Measurements from ENCODE around the gene GAST. TPM values are rescaled to one million over a fixed set of nuclear protein-coding genes. Genes with fewer than 3 reads are reported as not detected.
A peak's percentile ranks its signal among the peaks of the same experiment; 100 is the strongest.

Gene GAST
- total RNA-seq, 1 experiment from 2014 or later = not detected

DNA sequence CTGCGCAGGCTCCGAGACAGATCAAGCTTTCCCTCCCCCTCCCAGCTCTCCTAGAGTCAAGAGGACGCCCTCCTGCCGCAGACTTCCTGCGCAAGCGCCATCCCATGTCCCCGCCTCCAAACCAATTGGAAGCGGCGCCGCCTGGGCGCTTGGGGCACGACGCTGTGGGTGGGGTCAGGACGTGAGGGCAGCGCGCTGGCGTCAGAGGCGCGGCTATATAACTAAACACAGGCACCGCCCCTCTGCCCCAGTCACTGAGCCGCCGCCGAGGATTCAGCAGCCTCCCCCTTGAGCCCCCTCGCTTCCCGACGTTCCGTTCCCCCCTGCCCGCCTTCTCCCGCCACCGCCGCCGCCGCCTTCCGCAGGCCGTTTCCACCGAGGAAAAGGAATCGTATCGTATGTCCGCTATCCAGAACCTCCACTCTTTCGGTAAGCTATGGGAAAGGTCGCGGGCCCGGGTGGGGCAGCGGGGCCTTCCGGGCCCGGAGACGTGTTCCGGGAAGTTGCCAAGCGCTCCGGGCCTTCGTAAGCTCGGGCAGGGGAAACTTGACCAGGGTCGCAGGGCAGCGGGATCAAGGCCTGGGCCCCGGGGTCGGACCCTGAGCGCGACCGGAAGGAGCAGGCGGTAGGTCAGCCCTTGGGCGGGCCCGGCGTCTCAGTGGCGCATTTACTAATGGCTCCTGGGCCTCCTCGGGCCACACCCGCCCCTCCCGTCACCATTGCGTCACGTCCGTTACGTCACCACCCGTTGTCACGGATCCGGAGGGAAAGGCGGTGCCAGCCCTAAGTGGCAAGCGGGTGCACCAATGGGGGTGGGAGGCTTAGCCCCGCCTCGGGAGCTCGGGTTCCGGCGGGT, 23.3 kb upstream of the GAST start, which contains the start of gene EIF1:
Gene EIF1, plus strand, starts transcription at position 245 of the 856 bp plus-strand sequence. Its CDS starts 154 bp downstream, at position 399.
- H2BK5ac ChIP-seq (ENCODE audit: insufficient read length, low read length) = peak within 1 kb of the TSS; percentile 37
- H3K9me3 ChIP-seq (ENCODE audit: control insufficient read depth, low read depth, low read length) = no peaks in the 10 kb centered on the region
- H3K4ac ChIP-seq (ENCODE audit: low read depth, low read length) = peak within 1 kb of the TSS; percentile 33; the same call in 1 of the 2 replicates
- H3K18ac ChIP-seq (ENCODE audit: insufficient read length, low read depth, low read length) = peak within 1 kb of the TSS; percentile 92
- H3K79me1 ChIP-seq (ENCODE audit: insufficient read depth, low read depth, low read length, poor library complexity, severe bottlenecking) = no peaks in the 10 kb centered on the region
- H3K23ac ChIP-seq (ENCODE audit: insufficient read length, low read depth, low read length) = no peak within 1 kb of the TSS
- TF ChIP-seq, protein P1, sequence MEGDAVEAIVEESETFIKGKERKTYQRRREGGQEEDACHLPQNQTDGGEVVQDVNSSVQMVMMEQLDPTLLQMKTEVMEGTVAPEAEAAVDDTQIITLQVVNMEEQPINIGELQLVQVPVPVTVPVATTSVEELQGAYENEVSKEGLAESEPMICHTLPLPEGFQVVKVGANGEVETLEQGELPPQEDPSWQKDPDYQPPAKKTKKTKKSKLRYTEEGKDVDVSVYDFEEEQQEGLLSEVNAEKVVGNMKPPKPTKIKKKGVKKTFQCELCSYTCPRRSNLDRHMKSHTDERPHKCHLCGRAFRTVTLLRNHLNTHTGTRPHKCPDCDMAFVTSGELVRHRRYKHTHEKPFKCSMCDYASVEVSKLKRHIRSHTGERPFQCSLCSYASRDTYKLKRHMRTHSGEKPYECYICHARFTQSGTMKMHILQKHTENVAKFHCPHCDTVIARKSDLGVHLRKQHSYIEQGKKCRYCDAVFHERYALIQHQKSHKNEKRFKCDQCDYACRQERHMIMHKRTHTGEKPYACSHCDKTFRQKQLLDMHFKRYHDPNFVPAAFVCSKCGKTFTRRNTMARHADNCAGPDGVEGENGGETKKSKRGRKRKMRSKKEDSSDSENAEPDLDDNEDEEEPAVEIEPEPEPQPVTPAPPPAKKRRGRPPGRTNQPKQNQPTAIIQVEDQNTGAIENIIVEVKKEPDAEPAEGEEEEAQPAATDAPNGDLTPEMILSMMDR (conservative IDR thresholded peaks at IDR 0.05) = no peak
- peaks cover 2% of the 10 kb centered on the region for H3K23me2 ChIP-seq (ENCODE audit: insufficient read length, low read depth, low read length, poor library complexity, severe bottlenecking)
- Mint-ChIP-seq H3K36me3 (ENCODE audit: insufficient read depth in 1 of 3, low read depth in 3 of 3) (peaks cover 31 to 49% (median 37%) of the 10 kb centered on the region in 3 experiments), H3K4me3 (peak within 1 kb of the TSS; percentile 89 to 96), H3K4me1 (peaks cover 8 to 29% of the 10 kb centered on the region in 2 experiments), H3K9me3 (peaks cover 0 to 7% of the 10 kb centered on the region in 2 experiments; a peak in 2 of 5 replicates), H3K27ac (peak within 1 kb of the TSS; percentile 99 to 100 (median 99)), H3K27me3 (ENCODE audit: low read depth) (peaks cover 5% of the 10 kb centered on the region)
- H2BK20ac ChIP-seq (ENCODE audit: low read depth, low read length, poor library complexity, severe bottlenecking) = no peak within 1 kb of the TSS
- no CpG with 5 or more reads among the region's 81 CpGs for WGBS (ENCODE audit: extremely low coverage, insufficient read length, low lambda C conversion rate)
- peaks cover 6% of the 10 kb centered on the region; the same call in 1 of the 2 replicates for H3K79me2 ChIP-seq (ENCODE audit: insufficient read depth, low read length)
- H3T11ph ChIP-seq (ENCODE audit: low read length) = peak within 1 kb of the TSS; percentile 73
- peak within 1 kb of the TSS; percentile 92 for H3K14ac ChIP-seq (ENCODE audit: insufficient read depth, low read length)
- peak within 1 kb of the TSS; percentile 94 for H2BK120ac ChIP-seq (ENCODE audit: low read depth, low read length, poor library complexity, severe bottlenecking)
- peak; percentile 100 for DNase-seq
- H3K4me2 ChIP-seq (ENCODE audit: insufficient read depth, insufficient read length, low read length) = peak within 1 kb of the TSS; percentile 99
- H2BK15ac ChIP-seq (ENCODE audit: low read depth, low read length) = no peak within 1 kb of the TSS
- peak within 1 kb of the TSS; percentile 91 for H3K9ac ChIP-seq (ENCODE audit: extremely low read depth, insufficient read length, low read length)
- H3K56ac ChIP-seq (ENCODE audit: insufficient read length, low read depth, low read length) = no peak within 1 kb of the TSS
- H3K27me3 ChIP-seq (ENCODE audit: insufficient read depth, low read length) = no peaks in the 10 kb centered on the region
- no peak within 1 kb of the TSS for H4K8ac ChIP-seq (replicated peaks; ENCODE audit: insufficient read length, low read depth, low read length)
- no peak within 1 kb of the TSS for H2AFZ ChIP-seq (ENCODE audit: low read length)
- no peak within 1 kb of the TSS for H2BK12ac ChIP-seq (ENCODE audit: insufficient read length, low read depth, low read length)
- no peaks in the 10 kb centered on the region for H4K20me1 ChIP-seq (ENCODE audit: control insufficient read depth, insufficient read depth, insufficient read length)
- H3K4me1 ChIP-seq (ENCODE audit: insufficient read depth, low read length) = peaks cover 3% of the 10 kb centered on the region; the same call in 1 of the 2 replicates
- H4K5ac ChIP-seq (ENCODE audit: insufficient read length, low read depth, low read length) = no peak within 1 kb of the TSS
- H3K27ac ChIP-seq (ENCODE audit: insufficient read length, low read depth, low read length) = peak within 1 kb of the TSS; percentile 69
- no peak within 1 kb of the TSS for H4K91ac ChIP-seq (ENCODE audit: insufficient read length, low read depth, low read length)
- H2AK5ac ChIP-seq (ENCODE audit: insufficient read length, low read length) = no peak within 1 kb of the TSS
